PC-3 (cell line): ENCODE data around the gene DNAH1.

Experiments used
- EZH2 ChIP-seq: fragments of 300-600 bp; sonication (generic); IDR thresholded peaks from one replicate; pipeline ENCODE4 v1.6.1; 2017; ENCODE audit warnings: antibody characterized with exemption, mild to moderate bottlenecking, low read length; ENCODE audit not compliant: unreplicated experiment
- EZH2phosphoT487 ChIP-seq: fragments of 300-600 bp; sonication (generic); IDR thresholded peaks from 2 replicates; pipeline ENCODE4 v1.6.1; 2018; ENCODE audit warnings: mild to moderate bottlenecking, antibody characterized with exemption, low read length, borderline replicate concordance
- TF ChIP-seq, protein P1 (sequence below): fragments of 300-600 bp; sonication (generic); conservative IDR thresholded peaks from 2 replicates; pipeline ENCODE4 v1.5.1; 2017; ENCODE audit warnings: antibody characterized with exemption, low read depth, mild to moderate bottlenecking, low read length

DNA sequence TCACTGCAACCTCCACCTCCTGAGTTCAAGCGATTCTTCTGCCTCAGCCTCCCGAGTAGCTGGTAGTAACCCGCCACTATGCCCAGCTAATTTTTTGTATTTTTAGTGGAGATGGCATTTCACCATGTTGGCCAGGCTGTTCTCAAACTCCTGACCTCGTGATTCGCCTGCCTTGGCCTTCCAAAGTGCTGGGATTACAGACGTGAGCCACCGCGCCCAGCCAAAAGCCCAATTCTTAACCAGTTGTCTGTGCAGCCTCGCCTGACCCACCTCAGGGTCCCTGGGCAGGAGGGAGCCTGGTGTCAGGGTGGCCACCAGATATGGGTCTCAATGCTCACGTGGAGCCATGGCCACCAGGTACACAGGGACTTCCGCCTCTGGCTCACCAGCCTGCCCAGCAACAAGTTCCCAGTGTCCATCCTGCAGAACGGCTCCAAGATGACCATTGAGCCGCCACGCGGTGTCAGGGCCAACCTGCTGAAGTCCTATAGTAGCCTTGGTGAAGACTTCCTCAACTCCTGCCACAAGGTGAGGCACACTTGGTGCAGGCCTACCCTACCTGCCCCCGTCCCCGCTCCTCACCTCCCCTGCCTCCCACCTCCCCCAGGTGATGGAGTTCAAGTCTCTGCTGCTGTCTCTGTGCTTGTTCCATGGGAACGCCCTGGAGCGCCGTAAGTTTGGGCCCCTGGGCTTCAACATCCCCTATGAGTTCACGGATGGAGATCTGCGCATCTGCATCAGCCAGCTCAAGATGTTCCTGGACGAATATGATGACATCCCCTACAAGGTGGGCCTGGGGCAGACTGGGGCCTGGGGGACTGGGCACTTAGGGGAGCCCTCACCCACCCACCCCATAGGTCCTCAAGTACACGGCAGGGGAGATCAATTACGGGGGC, 80.1 kb downstream of the DNAH1 start:
- TF ChIP-seq, protein P1, sequence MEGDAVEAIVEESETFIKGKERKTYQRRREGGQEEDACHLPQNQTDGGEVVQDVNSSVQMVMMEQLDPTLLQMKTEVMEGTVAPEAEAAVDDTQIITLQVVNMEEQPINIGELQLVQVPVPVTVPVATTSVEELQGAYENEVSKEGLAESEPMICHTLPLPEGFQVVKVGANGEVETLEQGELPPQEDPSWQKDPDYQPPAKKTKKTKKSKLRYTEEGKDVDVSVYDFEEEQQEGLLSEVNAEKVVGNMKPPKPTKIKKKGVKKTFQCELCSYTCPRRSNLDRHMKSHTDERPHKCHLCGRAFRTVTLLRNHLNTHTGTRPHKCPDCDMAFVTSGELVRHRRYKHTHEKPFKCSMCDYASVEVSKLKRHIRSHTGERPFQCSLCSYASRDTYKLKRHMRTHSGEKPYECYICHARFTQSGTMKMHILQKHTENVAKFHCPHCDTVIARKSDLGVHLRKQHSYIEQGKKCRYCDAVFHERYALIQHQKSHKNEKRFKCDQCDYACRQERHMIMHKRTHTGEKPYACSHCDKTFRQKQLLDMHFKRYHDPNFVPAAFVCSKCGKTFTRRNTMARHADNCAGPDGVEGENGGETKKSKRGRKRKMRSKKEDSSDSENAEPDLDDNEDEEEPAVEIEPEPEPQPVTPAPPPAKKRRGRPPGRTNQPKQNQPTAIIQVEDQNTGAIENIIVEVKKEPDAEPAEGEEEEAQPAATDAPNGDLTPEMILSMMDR: no peak
- TF ChIP-seq EZH2: no peak
- no peak for TF ChIP-seq EZH2phosphoT487
